ENCODE results near the gene GLTP.

- TF ChIP-seq CTCF (IDR thresholded peaks at IDR 0.05; ENCODE audit: low read depth, low read length, poor library complexity, severe bottlenecking) = no peak
- TF ChIP-seq EZH2phosphoT487 (IDR thresholded peaks at IDR 0.05; ENCODE audit: borderline replicate concordance, low read length) = no peak
These were observed 39.1 kb upstream of the GLTP start for GRCh38 chr12:109919456-109919855.
